GM21576 (cell line): ENCODE results near the gene METTL1.
"Not testable (repeated sequence)": the region's sequence is repeated elsewhere in the genome, so short reads cannot be mapped to it uniquely, and the experiment has no call there.

Experiments used
- ATAC-seq: cut with Tn5 transposase; IDR thresholded peaks from one replicate; pipeline ENCODE4 v1.9.1; 2021; ENCODE audit warnings: mild to moderate bottlenecking, moderate library complexity; ENCODE audit not compliant: unreplicated experiment

METTL1 gene

GRCh38 chr12:57726151-57726883 is 45.6 kb downstream of the METTL1 start:
- ATAC-seq: no peak

- ATAC-seq: no peak
Measured at GRCh38 chr12:57725851-57726150, 46.1 kb downstream of the METTL1 start.

- ATAC-seq: no peak
Measured at GRCh38 chr12:57724936-57725740, 46.8 kb downstream of the METTL1 start.

- ATAC-seq: no peak
Measured at GRCh38 chr12:57724003-57724935, 47.6 kb downstream of the METTL1 start.

GRCh38 chr12:57723630-57723962 is 48.3 kb downstream of the METTL1 start:
- ATAC-seq: no peak

GRCh38 chr12:57722716-57723629 is 48.9 kb downstream of the METTL1 start:
- ATAC-seq: no peak

GRCh38 chr12:57721846-57722608 is 49.9 kb downstream of the METTL1 start:
- ATAC-seq: not testable (repeated sequence)

GRCh38 chr12:57720606-57721595 is 51.0 kb downstream of the METTL1 start:
- no peak for ATAC-seq

- no peak for ATAC-seq
Measured at GRCh38 chr12:57719777-57720605, 51.9 kb downstream of the METTL1 start.

GRCh38 chr12:57718641-57719528 is 53.0 kb downstream of the METTL1 start:
- no peak for ATAC-seq
